Choroid plexus epithelial cell (primary cell): ENCODE results near the gene VPREB3.

Experiments
- DNase-seq: peaks from one replicate; pipeline ENCODE4 v3.0.0-alpha.2; 2010; ENCODE audit warnings: low read depth
- H3K4me3 ChIP-seq: 2 replicates; pipeline ENCODE4 v1.5.1; 2011; ENCODE audit warnings: low read depth, mild to moderate bottlenecking, control low read depth, low read length, moderate library complexity
- TF ChIP-seq, protein P1 (sequence below): conservative IDR thresholded peaks from 2 replicates; pipeline ENCODE4 v1.5.1; 2011; ENCODE audit warnings: low read depth, mild to moderate bottlenecking, control low read depth, inconsistent platforms, low read length, moderate library complexity

VPREB3 gene

DNA sequence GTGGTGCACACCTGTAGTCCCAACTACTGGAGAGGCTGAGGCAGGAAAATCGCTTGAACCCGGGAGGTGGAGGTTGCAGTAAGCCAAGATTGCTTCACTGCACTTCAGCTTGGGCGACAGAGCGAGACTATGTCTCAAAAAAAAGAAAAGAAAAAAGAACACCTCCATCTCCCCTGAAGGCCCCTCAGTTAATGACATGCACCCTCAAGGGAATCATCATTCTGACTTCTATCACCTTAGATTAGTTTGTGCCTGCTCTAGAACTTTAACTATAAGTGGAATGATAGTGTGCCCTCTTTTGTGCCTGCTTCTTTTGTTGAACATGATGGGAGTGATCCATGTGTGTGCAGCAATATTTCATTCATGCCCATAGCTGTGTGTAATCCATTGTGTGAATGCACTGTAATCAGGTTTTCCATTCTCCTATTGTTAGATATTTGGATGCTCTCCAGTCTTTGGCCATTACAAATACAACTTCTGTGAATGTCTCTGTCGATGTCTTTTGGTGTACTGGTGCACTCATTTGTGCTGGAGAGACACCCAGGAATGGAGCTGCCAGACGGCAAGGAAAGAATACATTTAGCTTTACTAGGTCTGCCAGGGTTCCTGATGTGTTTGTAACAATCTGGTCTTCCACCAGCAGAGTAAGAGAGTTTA, 883 bp upstream of the VPREB3 start:
- TF ChIP-seq, protein P1, sequence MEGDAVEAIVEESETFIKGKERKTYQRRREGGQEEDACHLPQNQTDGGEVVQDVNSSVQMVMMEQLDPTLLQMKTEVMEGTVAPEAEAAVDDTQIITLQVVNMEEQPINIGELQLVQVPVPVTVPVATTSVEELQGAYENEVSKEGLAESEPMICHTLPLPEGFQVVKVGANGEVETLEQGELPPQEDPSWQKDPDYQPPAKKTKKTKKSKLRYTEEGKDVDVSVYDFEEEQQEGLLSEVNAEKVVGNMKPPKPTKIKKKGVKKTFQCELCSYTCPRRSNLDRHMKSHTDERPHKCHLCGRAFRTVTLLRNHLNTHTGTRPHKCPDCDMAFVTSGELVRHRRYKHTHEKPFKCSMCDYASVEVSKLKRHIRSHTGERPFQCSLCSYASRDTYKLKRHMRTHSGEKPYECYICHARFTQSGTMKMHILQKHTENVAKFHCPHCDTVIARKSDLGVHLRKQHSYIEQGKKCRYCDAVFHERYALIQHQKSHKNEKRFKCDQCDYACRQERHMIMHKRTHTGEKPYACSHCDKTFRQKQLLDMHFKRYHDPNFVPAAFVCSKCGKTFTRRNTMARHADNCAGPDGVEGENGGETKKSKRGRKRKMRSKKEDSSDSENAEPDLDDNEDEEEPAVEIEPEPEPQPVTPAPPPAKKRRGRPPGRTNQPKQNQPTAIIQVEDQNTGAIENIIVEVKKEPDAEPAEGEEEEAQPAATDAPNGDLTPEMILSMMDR: no peak
- no peak for DNase-seq
- no peak overlapping the region for H3K4me3 ChIP-seq

GRCh38 chr22:23753385-23753784, 840 bp downstream of the VPREB3 start:
- H3K4me3 ChIP-seq: no peak overlapping the region
- TF ChIP-seq, protein P1: no peak
- DNase-seq: no peak

- DNase-seq: no peak
- TF ChIP-seq, protein P1: no peak
- no peak overlapping the region for H3K4me3 ChIP-seq
Measured at GRCh38 chr22:23752750-23753149, 1.5 kb downstream of the VPREB3 start.

DNA sequence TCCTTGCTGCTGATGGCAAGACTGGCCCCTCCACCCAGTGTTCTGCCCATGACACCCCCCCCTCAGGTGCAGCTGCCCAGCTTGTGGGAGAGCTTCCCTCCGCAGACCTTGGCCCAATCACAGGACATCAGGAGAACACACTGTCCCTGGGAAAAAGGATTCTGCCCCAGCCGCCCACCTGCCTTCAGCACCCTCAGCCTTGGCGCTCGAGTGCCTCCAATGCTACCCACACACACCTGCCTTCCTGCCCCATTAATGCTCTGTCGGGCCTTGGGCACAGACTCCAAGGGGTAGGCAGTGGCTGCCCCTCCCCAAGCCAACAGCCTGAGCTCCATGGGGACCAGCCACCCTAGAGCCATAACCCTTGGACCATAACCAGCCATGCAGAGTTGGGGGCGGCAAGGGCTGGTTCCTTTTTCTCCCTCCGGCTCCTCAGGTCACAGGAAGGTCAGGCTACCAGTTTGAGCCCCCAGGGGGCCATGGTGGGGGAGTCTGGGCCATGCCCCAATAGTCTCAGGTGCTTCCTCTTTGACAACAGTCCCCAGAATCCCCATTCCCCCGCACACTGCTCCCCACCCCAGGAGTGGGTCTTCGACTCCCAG, 2.0 kb downstream of the VPREB3 start:
- H3K4me3 ChIP-seq: no peak overlapping the region
- TF ChIP-seq, protein P1: no peak
- DNase-seq: no peak

- H3K4me3 ChIP-seq: peak overlapping the region; percentile 80
- TF ChIP-seq, protein P1: no peak
- DNase-seq: no peak
Measured at GRCh38 chr22:23751441-23751996, 2.7 kb downstream of the VPREB3 start.

DNA sequence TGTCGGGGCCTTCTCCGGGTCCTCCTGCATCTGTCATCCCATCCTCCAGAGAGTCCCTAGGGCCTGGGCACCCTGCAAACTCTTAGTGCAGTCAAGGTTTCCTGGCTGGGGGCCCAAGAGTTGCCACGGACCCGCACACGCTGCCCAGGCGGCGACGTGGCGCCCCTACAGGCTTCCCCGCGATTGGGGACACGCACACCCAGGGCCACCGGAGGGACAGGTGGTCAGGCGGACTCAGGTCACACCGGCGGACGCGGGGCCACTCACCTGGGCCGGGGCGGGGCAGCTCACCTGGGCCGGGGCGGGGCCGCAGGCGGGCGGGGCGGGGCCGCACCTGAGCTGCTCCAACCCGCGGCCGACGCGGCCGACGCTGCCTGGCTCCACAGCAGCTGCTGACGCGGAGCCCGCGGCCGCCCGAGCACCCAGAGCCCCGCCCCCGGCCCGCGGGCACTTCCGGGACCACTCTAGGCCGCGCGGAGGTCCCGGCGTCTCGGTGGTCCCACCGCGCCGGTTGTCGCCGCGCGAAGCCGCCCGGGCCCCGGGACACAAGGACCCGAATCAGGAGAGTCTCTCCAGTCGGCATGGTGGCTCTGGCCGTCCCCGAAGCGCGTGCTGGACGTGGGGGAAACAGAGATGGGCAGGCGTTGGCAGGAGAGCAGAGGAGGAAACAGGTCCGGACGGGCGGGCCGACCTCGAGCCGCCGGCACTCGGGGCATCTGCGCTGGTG, 3.3 kb downstream of the VPREB3 start, which contains the start of gene ZNF70:
ZNF70 (minus strand) TSS at position 399 of the 727 bp plus-strand sequence. CDS start 5,972 bp downstream, outside the sequence.
- H3K4me3 ChIP-seq: peak within 1 kb of the TSS; percentile 80
- peak; percentile 79 for DNase-seq
- TF ChIP-seq, protein P1: peak; percentile 30
